Neural cell (in vitro differentiated cells): ENCODE results near the gene FLYWCH2. TPM values are rescaled to one million over a fixed set of nuclear protein-coding genes. Genes with fewer than 3 reads are reported as not detected.

ENCODE experiments used
- H2AFZ ChIP-seq: fragments of 200-600, 300-800 bp; sonication (generic), shearing (Covaris generic); 2 replicates; pipeline ENCODE4 v1.6.0; 2014; ENCODE audit warnings: low read depth, mild to moderate bottlenecking, antibody characterized with exemption, low read length, moderate library complexity
- H3F3A ChIP-seq: fragments of 200-600 bp; shearing (Covaris generic); 2 replicates; pipeline ENCODE4 v1.6.1; 2016; ENCODE audit warnings: mild to moderate bottlenecking, moderate library complexity, mixed read lengths, antibody characterized with exemption, low read length; ENCODE audit not compliant: insufficient read depth, poor library complexity, severe bottlenecking
- H3K27ac ChIP-seq: fragments of 200-600, 300-800 bp; sonication (generic), shearing (Covaris generic); 2 replicates; pipeline ENCODE4 v1.5.1; 2014; ENCODE audit warnings: mild to moderate bottlenecking, low read length, moderate library complexity
- H3K27me3 ChIP-seq: fragments of 300-800, 200-600 bp; sonication (generic), shearing (Covaris generic); 2 replicates; pipeline ENCODE4 v1.6.0; 2014; ENCODE audit warnings: mild to moderate bottlenecking, low read depth, low read length, moderate library complexity; ENCODE audit not compliant: insufficient read depth
- H3K36me3 ChIP-seq: fragments of 300-800, 200-600 bp; sonication (generic), shearing (Covaris generic); 2 replicates; pipeline ENCODE4 v1.5.1; 2014; ENCODE audit warnings: mild to moderate bottlenecking, antibody characterized with exemption, low read length, moderate library complexity; ENCODE audit not compliant: insufficient read depth
- H3K4me2 ChIP-seq: fragments of 300-800, 200-600 bp; sonication (generic), shearing (Covaris generic); 2 replicates; pipeline ENCODE4 v1.6.0; 2014; ENCODE audit warnings: mild to moderate bottlenecking, low read length
- H3K4me3 ChIP-seq: fragments of 300-800, 200-600 bp; sonication (generic), shearing (Covaris generic); 2 replicates; pipeline ENCODE4 v1.5.1; 2014; ENCODE audit warnings: mild to moderate bottlenecking, low read length, moderate library complexity
- H3K79me2 ChIP-seq: fragments of 200-600 bp; shearing (Covaris generic); replicated peaks from 2 replicates; pipeline ENCODE4 v1.6.0; 2014; ENCODE audit warnings: mild to moderate bottlenecking, low read length, moderate library complexity; ENCODE audit not compliant: insufficient read depth
- H3K9ac ChIP-seq: fragments of 300-800, 200-600 bp; sonication (generic), shearing (Covaris generic); 2 replicates; pipeline ENCODE4 v1.6.1; 2016; ENCODE audit warnings: mild to moderate bottlenecking, low read length, mixed read lengths
- H3K9me2 ChIP-seq: fragments of 200-600 bp; shearing (Covaris generic); 2 replicates; pipeline ENCODE4 v1.6.1; 2016; ENCODE audit warnings: mild to moderate bottlenecking, low read length, mixed read lengths; ENCODE audit not compliant: insufficient read depth
- H3K9me3 ChIP-seq: fragments of 200-600, 300-800 bp; sonication (generic), shearing (Covaris generic); 2 replicates; pipeline ENCODE4 v1.6.1; 2016; ENCODE audit warnings: mild to moderate bottlenecking, mixed run types, low read length, moderate library complexity, mixed read lengths
- H4K20me1 ChIP-seq: fragments of 200-600 bp; shearing (Covaris generic); 2 replicates; pipeline ENCODE4 v1.6.1; 2016; ENCODE audit warnings: mild to moderate bottlenecking, mixed run types; ENCODE audit not compliant: insufficient read depth
- EP300 ChIP-seq: fragments of 450-650 bp; conservative IDR thresholded peaks from 2 replicates; pipeline ENCODE4 v1.6.1; 2014; ENCODE audit warnings: antibody characterized with exemption, mild to moderate bottlenecking, moderate library complexity; ENCODE audit not compliant: poor library complexity, severe bottlenecking
- EZH2 ChIP-seq: fragments of 200-600, 300-800 bp; shearing (Covaris generic), sonication (generic); IDR thresholded peaks from 2 replicates; pipeline ENCODE4 v1.6.1; 2014; ENCODE audit warnings: antibody characterized with exemption, low read length, borderline replicate concordance, mild to moderate bottlenecking; ENCODE audit not compliant: insufficient read depth, poor library complexity, severe bottlenecking
- MXI1 ChIP-seq: fragments of 450-650 bp; conservative IDR thresholded peaks from 2 replicates; pipeline ENCODE4 v1.6.1; 2014; ENCODE audit warnings: antibody characterized with exemption, mild to moderate bottlenecking; ENCODE audit not compliant: poor library complexity, severe bottlenecking
- POLR2AphosphoS5 ChIP-seq: IDR thresholded peaks from 2 replicates; pipeline ENCODE4 v1.6.1; 2012
- RAD21 ChIP-seq: fragments of 450-650 bp; conservative IDR thresholded peaks from 2 replicates; pipeline ENCODE4 v1.6.1; 2014; ENCODE audit warnings: antibody characterized with exemption, mild to moderate bottlenecking, moderate library complexity
- SMC3 ChIP-seq: fragments of 450-650 bp; conservative IDR thresholded peaks from 2 replicates; pipeline ENCODE4 v1.6.1; 2014; ENCODE audit warnings: antibody characterized with exemption, mild to moderate bottlenecking, moderate library complexity; ENCODE audit not compliant: poor library complexity
- TAF1 ChIP-seq: IDR thresholded peaks from 2 replicates; pipeline ENCODE4 v1.6.1; 2012; ENCODE audit warnings: low read depth
- polyA plus RNA-seq: library from polyadenylated mRNA; depleted of rRNA; stranded (reverse); fragments of >200 nt; gene quantifications from 2 replicates; pipeline ENCODE4 v1.2.3, GENCODE V29; 2014
- TF ChIP-seq, protein P1 (sequence below): IDR thresholded peaks from 2 replicates; pipeline ENCODE4 v1.6.1; 2012; ENCODE audit warnings: borderline replicate concordance
- TF ChIP-seq, protein P2 (sequence below): fragments of 450-650 bp; IDR thresholded peaks from 2 replicates; pipeline ENCODE4 v1.5.1; 2014; ENCODE audit warnings: antibody characterized with exemption, mild to moderate bottlenecking, moderate library complexity; ENCODE audit not compliant: poor library complexity, severe bottlenecking

The FLYWCH2 gene
- polyA plus RNA-seq, 1 donor from 2014 or later: 193 TPM

DNA sequence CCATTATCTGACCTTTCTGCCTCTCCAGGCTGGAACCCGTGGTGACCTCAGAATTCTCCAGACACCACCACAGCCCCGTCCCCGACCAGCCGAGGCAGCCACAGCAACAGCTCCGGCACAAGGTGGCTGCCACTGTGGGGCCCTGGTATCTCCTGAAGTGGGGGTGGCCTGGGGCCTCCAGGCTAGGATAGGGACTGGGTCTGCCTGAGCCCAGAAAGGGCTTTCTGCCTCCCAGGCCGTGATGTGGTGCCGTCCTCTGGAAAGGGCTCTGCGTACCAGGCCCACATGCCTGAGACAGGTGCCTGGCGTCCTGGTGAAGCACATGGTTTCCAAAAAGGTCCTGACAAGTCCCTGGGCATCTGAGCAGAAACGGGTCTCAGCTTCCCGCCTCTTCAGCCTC, 45.8 kb downstream of the FLYWCH2 start:
- H2AFZ ChIP-seq: no peak overlapping the region
- H3F3A ChIP-seq: no peaks in the 10 kb centered on the region
- no peaks in the 10 kb centered on the region for H3K36me3 ChIP-seq
- no peak overlapping the region for H3K4me2 ChIP-seq
- H3K27me3 ChIP-seq: no peaks in the 10 kb centered on the region
- no peak overlapping the region for H3K9ac ChIP-seq
- TF ChIP-seq EZH2 (no peak), POLR2AphosphoS5 (no peak), TAF1 (no peak), RAD21 (no peak), MXI1 (no peak), SMC3 (no peak), EP300 (no peak)
- TF ChIP-seq, protein P1, sequence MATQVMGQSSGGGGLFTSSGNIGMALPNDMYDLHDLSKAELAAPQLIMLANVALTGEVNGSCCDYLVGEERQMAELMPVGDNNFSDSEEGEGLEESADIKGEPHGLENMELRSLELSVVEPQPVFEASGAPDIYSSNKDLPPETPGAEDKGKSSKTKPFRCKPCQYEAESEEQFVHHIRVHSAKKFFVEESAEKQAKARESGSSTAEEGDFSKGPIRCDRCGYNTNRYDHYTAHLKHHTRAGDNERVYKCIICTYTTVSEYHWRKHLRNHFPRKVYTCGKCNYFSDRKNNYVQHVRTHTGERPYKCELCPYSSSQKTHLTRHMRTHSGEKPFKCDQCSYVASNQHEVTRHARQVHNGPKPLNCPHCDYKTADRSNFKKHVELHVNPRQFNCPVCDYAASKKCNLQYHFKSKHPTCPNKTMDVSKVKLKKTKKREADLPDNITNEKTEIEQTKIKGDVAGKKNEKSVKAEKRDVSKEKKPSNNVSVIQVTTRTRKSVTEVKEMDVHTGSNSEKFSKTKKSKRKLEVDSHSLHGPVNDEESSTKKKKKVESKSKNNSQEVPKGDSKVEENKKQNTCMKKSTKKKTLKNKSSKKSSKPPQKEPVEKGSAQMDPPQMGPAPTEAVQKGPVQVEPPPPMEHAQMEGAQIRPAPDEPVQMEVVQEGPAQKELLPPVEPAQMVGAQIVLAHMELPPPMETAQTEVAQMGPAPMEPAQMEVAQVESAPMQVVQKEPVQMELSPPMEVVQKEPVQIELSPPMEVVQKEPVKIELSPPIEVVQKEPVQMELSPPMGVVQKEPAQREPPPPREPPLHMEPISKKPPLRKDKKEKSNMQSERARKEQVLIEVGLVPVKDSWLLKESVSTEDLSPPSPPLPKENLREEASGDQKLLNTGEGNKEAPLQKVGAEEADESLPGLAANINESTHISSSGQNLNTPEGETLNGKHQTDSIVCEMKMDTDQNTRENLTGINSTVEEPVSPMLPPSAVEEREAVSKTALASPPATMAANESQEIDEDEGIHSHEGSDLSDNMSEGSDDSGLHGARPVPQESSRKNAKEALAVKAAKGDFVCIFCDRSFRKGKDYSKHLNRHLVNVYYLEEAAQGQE: no peak
- TF ChIP-seq, protein P2, sequence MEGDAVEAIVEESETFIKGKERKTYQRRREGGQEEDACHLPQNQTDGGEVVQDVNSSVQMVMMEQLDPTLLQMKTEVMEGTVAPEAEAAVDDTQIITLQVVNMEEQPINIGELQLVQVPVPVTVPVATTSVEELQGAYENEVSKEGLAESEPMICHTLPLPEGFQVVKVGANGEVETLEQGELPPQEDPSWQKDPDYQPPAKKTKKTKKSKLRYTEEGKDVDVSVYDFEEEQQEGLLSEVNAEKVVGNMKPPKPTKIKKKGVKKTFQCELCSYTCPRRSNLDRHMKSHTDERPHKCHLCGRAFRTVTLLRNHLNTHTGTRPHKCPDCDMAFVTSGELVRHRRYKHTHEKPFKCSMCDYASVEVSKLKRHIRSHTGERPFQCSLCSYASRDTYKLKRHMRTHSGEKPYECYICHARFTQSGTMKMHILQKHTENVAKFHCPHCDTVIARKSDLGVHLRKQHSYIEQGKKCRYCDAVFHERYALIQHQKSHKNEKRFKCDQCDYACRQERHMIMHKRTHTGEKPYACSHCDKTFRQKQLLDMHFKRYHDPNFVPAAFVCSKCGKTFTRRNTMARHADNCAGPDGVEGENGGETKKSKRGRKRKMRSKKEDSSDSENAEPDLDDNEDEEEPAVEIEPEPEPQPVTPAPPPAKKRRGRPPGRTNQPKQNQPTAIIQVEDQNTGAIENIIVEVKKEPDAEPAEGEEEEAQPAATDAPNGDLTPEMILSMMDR: no peak
- H3K79me2 ChIP-seq: no peaks in the 10 kb centered on the region
- H3K27ac ChIP-seq: no peak overlapping the region
- H3K9me3 ChIP-seq: no peaks in the 10 kb centered on the region
- no peak overlapping the region for H3K4me3 ChIP-seq
- H4K20me1 ChIP-seq: no peaks in the 10 kb centered on the region
- H3K9me2 ChIP-seq: no peaks in the 10 kb centered on the region

DNA sequence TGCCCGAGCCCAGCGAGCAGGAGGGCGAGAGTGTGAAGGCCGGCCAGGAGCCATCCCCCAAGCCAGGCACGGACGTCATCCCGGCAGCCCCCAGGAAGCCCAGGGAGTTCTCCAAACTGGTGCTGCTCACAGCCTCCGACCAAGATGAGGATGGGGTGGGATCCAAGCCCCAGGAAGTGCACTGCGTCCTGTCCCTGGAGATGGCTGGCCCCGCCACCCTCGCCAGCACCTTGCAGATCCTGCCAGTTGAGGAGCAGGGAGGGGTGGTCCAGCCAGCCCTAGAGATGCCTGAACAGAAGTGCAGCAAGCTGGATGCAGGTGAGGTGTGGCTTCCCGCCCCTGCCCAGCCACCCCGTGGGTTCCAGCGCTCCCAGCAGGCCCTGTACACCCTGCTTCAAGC, 46.7 kb downstream of the FLYWCH2 start:
- no peaks in the 10 kb centered on the region for H3K9me2 ChIP-seq
- TF ChIP-seq MXI1 (no peak), TAF1 (no peak), SMC3 (no peak), EP300 (no peak), POLR2AphosphoS5 (no peak), EZH2 (no peak)
- TF ChIP-seq, protein P2: no peak
- TF ChIP-seq, protein P1: no peak
- no peak overlapping the region for H3K4me2 ChIP-seq

More for the DNA sequence above, 46.7 kb downstream of the FLYWCH2 start:
- no peaks in the 10 kb centered on the region for H3K27me3 ChIP-seq
- H2AFZ ChIP-seq: no peak overlapping the region
- H3K4me3 ChIP-seq: no peak overlapping the region
- no peak overlapping the region for H3K9ac ChIP-seq
- no peaks in the 10 kb centered on the region for H4K20me1 ChIP-seq
- H3K36me3 ChIP-seq: no peaks in the 10 kb centered on the region
- H3K79me2 ChIP-seq: no peaks in the 10 kb centered on the region
- H3K27ac ChIP-seq: no peak overlapping the region
- no peaks in the 10 kb centered on the region for H3K9me3 ChIP-seq
- no peaks in the 10 kb centered on the region for H3F3A ChIP-seq
